Right lobe of liver (tissue), 4 donors: ENCODE results near the gene GGT6.

Experiments
- CTCF ChIP-seq, 4 donors: fragments of 200-600 bp in 3 of 4; fragments of 450-650 bp in 1 of 4; IDR thresholded peaks; one replicate each; pipeline versions ENCODE4 v1.5.1 to v1.8.0; 2016 to 2022; ENCODE audit warnings: antibody characterized with exemption in 4 of 4, mild to moderate bottlenecking in 2 of 4
- POLR2A ChIP-seq: fragments of 450-650 bp; IDR thresholded peaks from one replicate; pipeline ENCODE4 v1.6.1; 2017; ENCODE audit warnings: antibody characterized with exemption, mild to moderate bottlenecking
- donor health status: DM: no; HTN: no; CAD: no.
- donor health status: DM: no; HTN: no; CAD: no.
- donor health status: DM: no; HTN: yes; CAD: no.

GRCh38 chr17:4535667-4536258 is 24.6 kb downstream of the GGT6 start:
- no peak for TF ChIP-seq POLR2A
- TF ChIP-seq CTCF (IDR thresholded peaks at IDR 0.05): no peak
